Liver (tissue), 4 donors: Measurements from ENCODE around the gene MUC13. TPM values are rescaled to one million over a fixed set of nuclear protein-coding genes. Genes with fewer than 3 reads are reported as not detected.

Experiments
- polyA plus RNA-seq, 2 donors: library from polyadenylated mRNA; stranded (reverse) in 1 of 2; unstranded in 1 of 2; fragments of 200-250 nt in 1 of 2; fragments of >200 nt in 1 of 2; fragmentation: Nextera tagmentation in 1 of 2; extraction: Ambion mirVana in 1 of 2; gene quantifications; one replicate each; pipeline versions ENCODE4 v1.2.1 to v1.2.3, GENCODE V29; 2013 to 2015
- total RNA-seq, 2 donors: library from RNA; depleted of rRNA; stranded (reverse); fragments of >200 nt; gene quantifications; one replicate each; pipeline ENCODE4 v1.2.3, GENCODE V29; 2014
- donor health status: healthy.
- donor health status: healthy.
- donor health status: healthy.

Gene MUC13
- total and polyA plus RNA-seq, 4 donors = under 0.01 to 0.45 TPM; not detected in 2

Other genes starting within 250 kb of the MUC13 start
- 10 to 100 TPM; 26.8 to 39.4 TPM for gene UMPS, start 204.3 kb downstream of the MUC13 start, total RNA-seq
- gene UMPS, start 204.3 kb downstream of the MUC13 start, polyA plus RNA-seq = 10 to 100 TPM; 21.3 to 25.2 TPM
- 10 to 100 TPM; 43.0 to 66.6 TPM for gene ITGB5, start 47.4 kb downstream of the MUC13 start, total RNA-seq
- 10 to 100 TPM; 16.9 to 53.0 TPM for gene ITGB5, start 47.4 kb downstream of the MUC13 start, polyA plus RNA-seq
- gene HEG1, start 121.2 kb upstream of the MUC13 start, total RNA-seq = 10 to 100 TPM in 1 of 2 donors, 1 to 10 TPM in 1; 5.9 to 16.0 TPM
- gene HEG1, start 121.2 kb upstream of the MUC13 start, polyA plus RNA-seq = 1 to 10 TPM; 1.4 to 4.8 TPM